NCI-H1092 treated with DMSO at 0.1 percent for 48 hours (cell line): ENCODE data around the gene DDI1.

ENCODE experiments used
- DNase-seq: peaks from one replicate; lab custom pipeline; 2025; lab: John Stamatoyannopoulos, UW

The DDI1 gene

GRCh38 chr11:104078245-104078644 is 41.8 kb downstream of the DDI1 start:
- DNase-seq = no peak

GRCh38 chr11:104078995-104079394 is 42.6 kb downstream of the DDI1 start:
- DNase-seq = no peak

- DNase-seq = no peak
These were observed 50.2 kb downstream of the DDI1 start for GRCh38 chr11:104086621-104087020.
